Measurements from ENCODE around the gene KANTR. TPM values are rescaled to one million over a fixed set of nuclear protein-coding genes. Genes with fewer than 3 reads are reported as not detected.

Gene KANTR
- total RNA-seq, 3 donors from 2014 or later = 16.8 to 30.7 (median 29.8) TPM

DNA sequence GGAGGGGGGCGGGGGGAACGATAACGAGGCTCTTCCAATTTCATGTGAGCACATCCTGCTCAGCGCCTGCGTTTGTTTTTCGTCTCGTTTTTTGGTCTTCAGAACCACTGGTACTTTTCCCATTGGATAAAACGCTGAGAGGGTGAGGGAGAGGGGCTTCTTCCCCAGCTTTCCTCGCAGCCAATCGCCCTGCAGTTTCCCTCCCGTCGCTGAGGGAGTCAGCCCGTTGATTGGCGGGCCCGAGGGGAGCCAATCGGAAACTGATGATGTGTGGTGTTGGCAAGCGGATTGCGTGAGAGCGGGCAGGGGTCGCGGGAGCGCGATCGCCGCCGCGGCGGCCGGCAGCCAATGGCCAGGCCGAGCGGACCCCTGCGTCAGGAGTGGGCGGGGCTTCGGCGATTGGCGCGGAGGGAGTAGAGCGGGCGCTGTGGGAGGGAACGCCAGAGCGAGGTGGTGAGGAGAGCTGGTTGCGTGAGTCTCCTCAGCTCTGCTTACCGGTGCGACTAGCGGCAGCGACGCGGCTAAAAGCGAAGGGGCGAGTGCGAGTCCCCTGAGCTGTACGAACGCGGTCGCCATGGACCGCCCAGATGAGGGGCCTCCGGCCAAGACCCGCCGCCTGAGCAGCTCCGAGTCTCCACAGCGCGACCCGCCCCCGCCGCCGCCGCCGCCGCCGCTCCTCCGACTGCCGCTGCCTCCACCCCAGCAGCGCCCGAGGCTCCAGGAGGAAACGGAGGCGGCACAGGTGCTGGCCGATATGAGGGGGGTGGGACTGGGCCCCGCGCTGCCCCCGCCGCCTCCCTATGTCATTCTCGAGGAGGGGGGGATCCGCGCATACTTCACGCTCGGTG is 11.8 kb upstream of the KANTR start, which contains the start of gene TSPYL2:
Gene TSPYL2, plus strand, starts transcription at position 443 of the 848 bp plus-strand sequence. Its CDS starts 132 bp downstream, at position 575.
- H3K4me1 ChIP-seq = no peaks in the 10 kb centered on the region
- H3K4me3 ChIP-seq = peak within 1 kb of the TSS; percentile 73 to 85 (median 77)
- intact Hi-C loops (cut with DNase I; ENCODE audit: low total_unique reads) = no loop called here
- no peaks in the 10 kb centered on the region for H3K36me3 ChIP-seq
- TF ChIP-seq POLR2AphosphoS5 (IDR thresholded peaks at IDR 0.05) (peak; percentile 95 to 97 (median 96)), POLR2A (IDR thresholded peaks at IDR 0.05) (peak; percentile 89)
- TF ChIP-seq, protein P1, sequence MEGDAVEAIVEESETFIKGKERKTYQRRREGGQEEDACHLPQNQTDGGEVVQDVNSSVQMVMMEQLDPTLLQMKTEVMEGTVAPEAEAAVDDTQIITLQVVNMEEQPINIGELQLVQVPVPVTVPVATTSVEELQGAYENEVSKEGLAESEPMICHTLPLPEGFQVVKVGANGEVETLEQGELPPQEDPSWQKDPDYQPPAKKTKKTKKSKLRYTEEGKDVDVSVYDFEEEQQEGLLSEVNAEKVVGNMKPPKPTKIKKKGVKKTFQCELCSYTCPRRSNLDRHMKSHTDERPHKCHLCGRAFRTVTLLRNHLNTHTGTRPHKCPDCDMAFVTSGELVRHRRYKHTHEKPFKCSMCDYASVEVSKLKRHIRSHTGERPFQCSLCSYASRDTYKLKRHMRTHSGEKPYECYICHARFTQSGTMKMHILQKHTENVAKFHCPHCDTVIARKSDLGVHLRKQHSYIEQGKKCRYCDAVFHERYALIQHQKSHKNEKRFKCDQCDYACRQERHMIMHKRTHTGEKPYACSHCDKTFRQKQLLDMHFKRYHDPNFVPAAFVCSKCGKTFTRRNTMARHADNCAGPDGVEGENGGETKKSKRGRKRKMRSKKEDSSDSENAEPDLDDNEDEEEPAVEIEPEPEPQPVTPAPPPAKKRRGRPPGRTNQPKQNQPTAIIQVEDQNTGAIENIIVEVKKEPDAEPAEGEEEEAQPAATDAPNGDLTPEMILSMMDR (IDR thresholded peaks at IDR 0.05) = no peak
- peaks cover 0 to 48% of the 10 kb centered on the region in 2 donors for H3K27me3 ChIP-seq
- H3K9me3 ChIP-seq = no peaks in the 10 kb centered on the region
- peak; percentile 93 to 96 for DNase-seq (ENCODE audit: low spot score in 2 of 2)
- H3K27ac ChIP-seq = peak within 1 kb of the TSS; percentile 91 to 93

DNA sequence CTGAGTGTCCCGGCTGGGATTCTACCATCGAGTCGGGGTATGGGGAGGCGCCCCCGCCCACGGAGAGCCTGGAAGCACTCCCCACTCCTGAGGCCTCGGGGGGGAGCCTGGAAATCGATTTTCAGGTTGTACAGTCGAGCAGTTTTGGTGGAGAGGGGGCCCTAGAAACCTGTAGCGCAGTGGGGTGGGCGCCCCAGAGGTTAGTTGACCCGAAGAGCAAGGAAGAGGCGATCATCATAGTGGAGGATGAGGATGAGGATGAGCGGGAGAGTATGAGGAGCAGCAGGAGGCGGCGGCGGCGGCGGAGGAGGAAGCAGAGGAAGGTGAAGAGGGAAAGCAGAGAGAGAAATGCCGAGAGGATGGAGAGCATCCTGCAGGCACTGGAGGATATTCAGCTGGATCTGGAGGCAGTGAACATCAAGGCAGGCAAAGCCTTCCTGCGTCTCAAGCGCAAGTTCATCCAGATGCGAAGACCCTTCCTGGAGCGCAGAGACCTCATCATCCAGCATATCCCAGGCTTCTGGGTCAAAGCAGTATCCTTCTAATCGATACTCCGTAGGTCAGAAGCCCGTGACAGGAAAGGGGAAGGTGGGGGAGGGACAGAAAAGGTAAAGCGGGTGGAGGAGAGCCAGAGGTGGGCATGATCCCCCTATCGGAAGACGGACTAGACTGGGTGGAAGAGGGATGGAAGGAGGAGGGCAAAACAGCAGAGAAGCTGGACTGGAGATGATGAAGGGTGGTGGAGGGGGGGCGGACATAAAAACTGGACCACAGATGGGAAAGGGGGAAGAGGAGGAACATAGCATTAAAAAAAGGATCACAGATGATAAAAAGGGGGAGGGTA is 10.9 kb upstream of the KANTR start:
- Histone ChIP-seq H3K9me3 (no peaks in the 10 kb centered on the region), H3K27me3 (peaks cover 0 to 50% of the 10 kb centered on the region in 2 donors), H3K36me3 (no peaks in the 10 kb centered on the region), H3K4me3 (peak overlapping the region; percentile 73 to 85 (median 77)), H3K4me1 (no peaks in the 10 kb centered on the region), H3K27ac (peak overlapping the region; percentile 91 to 93)
- no peak for DNase-seq (ENCODE audit: low spot score in 2 of 2)
- intact Hi-C loops (cut with DNase I; ENCODE audit: low total_unique reads) = no loop called here
- TF ChIP-seq POLR2AphosphoS5 (IDR thresholded peaks at IDR 0.05) = no peak

DNA sequence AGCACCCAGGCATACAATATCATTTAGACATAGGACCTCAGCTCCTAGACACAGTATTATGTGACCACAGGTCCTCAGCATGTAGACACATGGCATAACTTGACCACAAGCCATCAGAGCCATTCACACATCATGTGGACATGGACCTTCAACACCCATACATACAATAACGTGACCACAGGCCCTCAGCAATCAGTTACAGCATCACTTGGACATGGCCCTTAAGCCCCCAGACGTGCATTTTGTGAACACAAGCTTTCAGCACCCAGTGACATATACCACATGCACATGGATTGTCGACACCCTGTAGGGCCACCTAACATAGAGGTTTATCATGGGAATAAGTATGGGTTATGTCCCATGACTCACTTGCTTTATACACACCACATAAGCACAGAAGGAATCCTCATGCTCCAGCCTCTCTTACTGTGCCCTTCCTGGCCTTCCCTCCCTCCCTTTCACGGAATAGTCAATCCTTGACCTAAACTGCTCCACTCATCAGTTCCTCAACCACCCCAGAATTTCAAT is 9.8 kb upstream of the KANTR start:
- Histone ChIP-seq H3K36me3 (no peaks in the 10 kb centered on the region), H3K9me3 (no peaks in the 10 kb centered on the region), H3K27ac (peak overlapping the region; percentile 49 to 91), H3K4me1 (no peaks in the 10 kb centered on the region), H3K27me3 (peaks cover 0 to 48% of the 10 kb centered on the region in 2 donors), H3K4me3 (peak overlapping the region; percentile 73 to 85 (median 77))
- intact Hi-C loops (cut with DNase I; ENCODE audit: low total_unique reads) = no loop called here
- TF ChIP-seq, protein P1 (IDR thresholded peaks at IDR 0.05) = no peak
- TF ChIP-seq POLR2AphosphoS5 (IDR thresholded peaks at IDR 0.05) (no peak), POLR2A (IDR thresholded peaks at IDR 0.05) (no peak)
- DNase-seq (ENCODE audit: low spot score in 2 of 2) = no peak

DNA sequence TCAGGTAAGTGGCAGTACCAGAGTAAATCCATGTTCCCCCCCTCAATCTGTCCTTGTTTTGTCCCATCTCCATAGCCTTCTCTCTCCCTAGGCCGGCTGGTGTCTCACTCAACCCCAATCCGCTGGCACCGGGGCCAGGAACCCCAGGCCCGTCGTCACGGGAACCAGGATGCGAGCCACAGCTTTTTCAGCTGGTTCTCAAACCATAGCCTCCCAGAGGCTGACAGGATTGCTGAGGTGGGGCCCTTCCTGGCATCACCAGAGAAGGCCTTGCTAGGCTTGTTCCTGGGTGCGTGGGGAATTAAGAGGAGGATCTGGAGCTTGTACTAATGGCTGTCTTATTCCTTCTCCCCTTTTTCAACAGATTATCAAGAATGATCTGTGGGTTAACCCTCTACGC is 9.1 kb upstream of the KANTR start:
- intact Hi-C loops (cut with DNase I; ENCODE audit: low total_unique reads) = no loop called here
- H3K27ac ChIP-seq = peak overlapping the region in 1 of 2 donors; percentile 49
- no peaks in the 10 kb centered on the region for H3K9me3 ChIP-seq
- no peaks in the 10 kb centered on the region for H3K4me1 ChIP-seq
- peaks cover 0 to 43% of the 10 kb centered on the region in 2 donors for H3K27me3 ChIP-seq
- peak overlapping the region in 2 of 3 donors; percentile 73 to 85 for H3K4me3 ChIP-seq
- TF ChIP-seq, protein P1 (IDR thresholded peaks at IDR 0.05) = no peak
- no peak for TF ChIP-seq POLR2A (IDR thresholded peaks at IDR 0.05)
- TF ChIP-seq POLR2AphosphoS5 (IDR thresholded peaks at IDR 0.05) = no peak
- H3K36me3 ChIP-seq = no peaks in the 10 kb centered on the region
- DNase-seq (ENCODE audit: low spot score in 2 of 2) = no peak

DNA sequence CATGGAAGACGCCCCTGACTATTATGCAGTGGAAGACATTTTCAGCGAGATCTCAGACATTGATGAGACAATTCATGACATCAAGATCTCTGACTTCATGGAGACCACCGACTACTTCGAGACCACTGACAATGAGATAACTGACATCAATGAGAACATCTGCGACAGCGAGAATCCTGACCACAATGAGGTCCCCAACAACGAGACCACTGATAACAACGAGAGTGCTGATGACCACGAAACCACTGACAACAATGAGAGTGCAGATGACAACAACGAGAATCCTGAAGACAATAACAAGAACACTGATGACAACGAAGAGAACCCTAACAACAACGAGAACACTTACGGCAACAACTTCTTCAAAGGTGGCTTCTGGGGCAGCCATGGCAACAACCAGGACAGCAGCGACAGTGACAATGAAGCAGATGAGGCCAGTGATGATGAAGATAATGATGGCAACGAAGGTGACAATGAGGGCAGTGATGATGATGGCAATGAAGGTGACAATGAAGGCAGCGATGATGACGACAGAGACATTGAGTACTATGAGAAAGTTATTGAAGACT is 8.2 kb upstream of the KANTR start:
- Histone ChIP-seq H3K4me1 (no peaks in the 10 kb centered on the region), H3K4me3 (no peak overlapping the region), H3K27me3 (peaks cover 0 to 43% of the 10 kb centered on the region in 2 donors), H3K36me3 (no peaks in the 10 kb centered on the region), H3K9me3 (no peaks in the 10 kb centered on the region), H3K27ac (peak overlapping the region; percentile 18 to 38)
- intact Hi-C loops (cut with DNase I; ENCODE audit: low total_unique reads) = no loop called here
- no peak for DNase-seq (ENCODE audit: low spot score in 2 of 2)
- no peak for TF ChIP-seq POLR2AphosphoS5 (IDR thresholded peaks at IDR 0.05)
- no peak for TF ChIP-seq POLR2A (IDR thresholded peaks at IDR 0.05)
- TF ChIP-seq, protein P1 (IDR thresholded peaks at IDR 0.05) = no peak
